Activated CD4-positive, CD25-positive, alpha-beta regulatory T cell treated with anti-CD3 and anti-CD28 coated beads, Interleukin-2, amount 50 U/mL, for 72 hours (primary cell): ENCODE measurements around the gene ROR2.

Source experiments
- DNase-seq: peaks from one replicate; pipeline ENCODE4 v3.0.0; 2021

ROR2 gene

GRCh38 chr9:91732187-91733005 is 217.6 kb downstream of the ROR2 start:
- no peak for DNase-seq

- DNase-seq: no peak
Observed at GRCh38 chr9:91730806-91731205, 219.2 kb downstream of the ROR2 start.

GRCh38 chr9:91729558-91729842 is 220.5 kb downstream of the ROR2 start:
- no peak for DNase-seq

GRCh38 chr9:91727972-91728371 is 222.1 kb downstream of the ROR2 start:
- DNase-seq: no peak

DNA sequence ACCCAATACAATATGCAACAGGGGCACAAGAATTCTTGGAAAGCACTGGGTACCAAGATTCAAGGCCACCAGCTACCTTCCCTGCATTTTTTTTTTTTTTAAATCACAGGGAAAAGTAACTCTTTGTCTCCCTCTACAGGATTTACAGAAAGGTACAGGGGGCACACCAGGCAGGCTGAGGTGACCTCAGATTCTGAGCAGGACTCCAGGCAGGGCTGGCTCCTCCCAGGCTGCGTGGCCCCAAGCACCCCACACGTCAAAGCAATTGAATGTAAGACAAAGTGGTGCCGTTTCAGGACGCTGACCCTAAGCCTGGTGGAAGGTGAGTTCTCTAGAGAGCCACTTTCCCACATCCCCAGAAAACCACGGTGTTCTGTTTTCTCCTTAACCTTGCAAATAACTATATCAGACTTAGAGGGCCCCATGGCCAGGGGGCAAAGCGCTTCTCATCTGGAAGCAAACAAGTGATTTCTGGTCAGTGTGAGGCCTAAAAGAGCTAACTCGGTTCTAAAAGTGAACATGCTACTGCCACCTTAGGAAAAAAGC is 222.6 kb downstream of the ROR2 start:
- DNase-seq: no peak

- no peak for DNase-seq
Observed at GRCh38 chr9:91726406-91727100, 223.5 kb downstream of the ROR2 start.

GRCh38 chr9:91725651-91726050 is 224.4 kb downstream of the ROR2 start:
- no peak for DNase-seq

- DNase-seq: no peak
Observed at GRCh38 chr9:91724609-91725505, 225.2 kb downstream of the ROR2 start.

- DNase-seq: no peak
Observed at GRCh38 chr9:91724068-91724440, 226.0 kb downstream of the ROR2 start.

- DNase-seq: no peak
Observed at GRCh38 chr9:91723420-91724067, 226.5 kb downstream of the ROR2 start.

DNA sequence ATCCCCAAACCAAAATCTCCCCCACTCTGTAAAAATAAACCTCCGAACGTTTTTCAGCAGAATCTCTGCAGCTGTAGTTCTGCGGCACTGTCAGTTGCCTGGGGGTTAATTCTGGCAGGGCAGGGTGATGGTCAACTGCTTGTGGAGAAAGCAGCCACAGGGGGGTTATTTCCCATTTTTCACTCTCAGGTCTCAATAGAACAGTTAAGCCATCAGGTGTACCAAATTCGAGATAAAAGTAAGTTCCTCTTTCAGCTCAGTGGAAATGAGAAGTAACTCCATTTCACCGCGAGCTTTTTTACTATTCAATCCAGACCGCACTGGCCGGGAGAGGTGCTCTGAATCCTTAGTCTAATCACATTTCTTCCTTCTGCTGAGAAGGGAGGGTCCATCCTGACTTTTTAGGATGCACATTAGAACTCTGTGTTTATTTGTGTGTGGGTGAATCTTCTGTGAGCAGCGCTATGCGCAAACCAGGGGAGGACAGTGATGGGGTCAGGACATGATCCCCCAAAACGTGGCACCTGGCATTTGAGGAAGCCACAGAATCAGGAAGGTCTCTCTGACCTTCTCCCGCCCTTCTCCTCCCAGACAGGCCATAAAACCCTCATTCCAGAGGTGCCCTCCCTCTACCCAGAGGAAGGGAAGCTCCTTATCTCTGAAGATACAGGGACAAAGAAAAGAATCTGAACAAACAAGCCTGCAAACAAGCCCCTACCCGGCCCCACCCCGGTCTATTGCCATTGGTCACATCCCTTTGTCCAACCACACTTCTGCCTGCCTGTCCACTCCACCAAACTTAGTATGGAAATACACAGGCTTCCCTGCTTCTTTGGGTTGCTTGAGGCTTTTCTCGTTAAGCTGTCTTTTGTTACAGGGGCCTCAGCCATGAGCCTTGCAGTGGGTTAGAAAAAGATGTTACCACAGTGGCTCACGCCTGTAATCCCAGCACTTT is 229.0 kb downstream of the ROR2 start:
- no peak for DNase-seq

DNA sequence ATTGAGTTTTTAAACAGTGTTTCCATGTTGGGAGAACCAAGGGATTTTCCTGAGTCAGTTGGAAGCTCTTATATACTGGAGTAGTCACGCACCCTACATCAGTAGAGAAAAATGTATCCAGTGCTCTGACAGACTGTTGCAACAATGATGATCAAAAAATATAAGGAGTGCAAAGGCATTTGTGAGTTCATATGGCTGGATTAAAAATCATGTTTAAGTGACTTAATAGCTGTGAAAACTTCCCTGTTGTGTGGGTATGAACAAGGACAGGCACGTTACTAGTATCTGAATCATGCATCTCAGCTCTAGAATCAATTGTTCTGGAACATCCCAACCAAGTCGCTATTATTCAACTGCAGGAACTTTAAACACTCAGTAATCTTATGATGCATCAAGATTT is 229.7 kb downstream of the ROR2 start:
- DNase-seq: no peak

DNA sequence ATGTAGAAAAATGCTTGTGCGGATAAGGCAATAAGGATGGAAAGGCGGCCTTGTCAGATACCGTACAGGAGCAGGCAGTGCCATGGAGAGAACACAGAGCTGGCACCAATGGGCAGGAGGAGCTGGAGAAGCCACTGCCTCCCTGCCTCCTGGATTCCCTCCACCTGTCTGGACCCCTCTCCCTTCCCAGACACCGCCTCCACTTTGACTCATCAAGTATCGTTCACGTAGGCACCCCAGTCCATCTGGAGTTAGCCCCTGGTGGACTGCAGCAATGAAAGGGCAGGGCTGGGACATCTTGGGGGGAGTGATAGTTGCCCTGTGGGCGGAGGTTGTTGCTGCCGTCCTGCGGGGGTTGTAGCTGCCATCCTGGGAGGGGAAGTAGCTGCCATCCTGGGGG is 232.0 kb downstream of the ROR2 start:
- no peak for DNase-seq

DNA sequence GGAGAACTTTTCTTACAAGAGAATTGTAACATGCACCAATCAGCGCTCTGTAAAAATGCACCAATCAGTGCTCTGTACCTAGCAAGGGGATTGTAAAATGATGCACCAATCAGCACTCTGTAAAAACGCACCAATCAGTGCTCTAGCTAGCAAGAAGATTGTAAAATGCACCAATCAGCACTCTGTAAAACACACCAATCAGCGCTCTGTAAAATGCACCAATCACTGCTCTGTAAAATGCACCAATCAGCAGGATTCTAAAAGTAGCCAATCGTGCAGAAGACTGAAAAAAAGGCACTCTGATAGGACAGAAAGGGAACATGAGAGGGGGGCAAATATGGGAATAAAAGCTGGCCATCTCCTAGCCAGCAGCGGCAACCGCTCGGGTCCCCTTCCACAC is 233.2 kb downstream of the ROR2 start:
- DNase-seq: no peak

GRCh38 chr9:91716239-91716638 is 233.8 kb downstream of the ROR2 start:
- DNase-seq: no peak

- no peak for DNase-seq
Observed at GRCh38 chr9:91714874-91715615, 235.0 kb downstream of the ROR2 start.

- no peak for DNase-seq
Observed at GRCh38 chr9:91714020-91714806, 235.8 kb downstream of the ROR2 start.

GRCh38 chr9:91712811-91713210 is 237.2 kb downstream of the ROR2 start:
- no peak for DNase-seq

- DNase-seq: peak; percentile 38
Observed at GRCh38 chr9:91711755-91712601, 238.1 kb downstream of the ROR2 start.
